Lower leg skin (tissue), 4 donors: ENCODE measurements around the gene CRIP1. TPM values are rescaled to one million over a fixed set of nuclear protein-coding genes. Genes with fewer than 3 reads are reported as not detected.

ENCODE experiments used
- DNase-seq, 2 donors: peaks; one replicate each; pipeline ENCODE4 v3.0.0-alpha.2; 2019; ENCODE audit warnings: low spot score in 2 of 2
- H3K4me3 ChIP-seq: fragments of 200-600 bp; sonication (generic); 2 replicates; pipeline ENCODE4 v1.5.1; 2017; ENCODE audit warnings: mild to moderate bottlenecking, low read depth; ENCODE audit not compliant: poor library complexity, severe bottlenecking
- CTCF ChIP-seq, 3 donors: fragments of 450-650 bp; IDR thresholded peaks; one replicate each; pipeline ENCODE4 v1.5.1; 2016; ENCODE audit warnings: antibody characterized with exemption in 3 of 3, mild to moderate bottlenecking in 3 of 3, moderate library complexity in 2 of 3
- POLR2A ChIP-seq, 2 donors: fragments of 450-650 bp; IDR thresholded peaks; one replicate each; pipeline ENCODE4 v1.6.1; 2016 to 2017; ENCODE audit warnings: antibody characterized with exemption in 2 of 2, mild to moderate bottlenecking in 1 of 2, moderate library complexity in 1 of 2
- WGBS, 2 donors: methylation state at CpG; one replicate each; pipeline ENCODE4 v1.1.5; 2018; 5-methylcytosine and 5-hydroxymethylcytosine counted together
- intact Hi-C: fragments of 100-400 bp; cut with DNase I; formaldehyde crosslinking; loops from one replicate; pipeline ENCODE4 v1.15.0; 2023; ENCODE audit warnings: low total_unique reads
- total RNA-seq, 4 donors: library from RNA; depleted of rRNA; stranded (reverse); fragments of >200 nt; gene quantifications; one replicate each; pipeline ENCODE4 v1.1.0, GENCODE V29; 2016

CRIP1 gene
- total RNA-seq, 4 donors from 2014 or later, result 13.1 to 103 (median 63.2) TPM

GRCh38 chr14:105498430-105499255 is 12.0 kb downstream of the CRIP1 start:
- WGBS, 2 donors, result 91% methylated on average over 31 to 35 of the region's 36 CpGs
- no peak for DNase-seq
- intact Hi-C loops, result loop anchor here (10.0 kb wide), 1 partner anchor 124 kb away; no protein-coding TSS in a partner anchor

GRCh38 chr14:105499256-105500035 is 12.8 kb downstream of the CRIP1 start:
- no peak overlapping the region for H3K4me3 ChIP-seq
- intact Hi-C loops, result loop anchor here (10.0 kb wide), 1 partner anchor 125 kb away; no protein-coding TSS in a partner anchor
- DNase-seq, result peak in 1 of 2 donors; percentile 84
- no peak for TF ChIP-seq POLR2A (IDR thresholded peaks at IDR 0.05)
- TF ChIP-seq CTCF (IDR thresholded peaks at IDR 0.05), result no peak
- WGBS, 2 donors, result 69 to 84% methylated on average over 11 to 17 of the region's 27 CpGs

More at GRCh38 chr14:105498430-105499255, 12.0 kb downstream of the CRIP1 start:
- no peak for TF ChIP-seq POLR2A (IDR thresholded peaks at IDR 0.05)
- no peak for TF ChIP-seq CTCF (IDR thresholded peaks at IDR 0.05)
- H3K4me3 ChIP-seq, result no peak overlapping the region

- intact Hi-C loops, result no loop called here
- TF ChIP-seq POLR2A (IDR thresholded peaks at IDR 0.05) (no peak), CTCF (IDR thresholded peaks at IDR 0.05) (no peak)
- WGBS, 2 donors, result 82 to 88% methylated on average over 17 to 21 of the region's 21 CpGs
- no peak overlapping the region for H3K4me3 ChIP-seq
- no peak for DNase-seq
Measured at GRCh38 chr14:105500036-105500725, 13.5 kb downstream of the CRIP1 start.

- H3K4me3 ChIP-seq, result no peak overlapping the region
- intact Hi-C loops, result no loop called here
- no peak for DNase-seq
- no peak for TF ChIP-seq CTCF (IDR thresholded peaks at IDR 0.05)
- TF ChIP-seq POLR2A (IDR thresholded peaks at IDR 0.05), result no peak
- WGBS, 2 donors, result 70 to 80% methylated on average over 10 of the region's 10 CpGs
Measured at GRCh38 chr14:105500726-105501101, 14.0 kb downstream of the CRIP1 start.

GRCh38 chr14:105501504-105502291 is 15.0 kb downstream of the CRIP1 start:
- 83 to 87% methylated on average over 13 of the region's 13 CpGs for WGBS, 2 donors
- intact Hi-C loops, result no loop called here
- no peak for TF ChIP-seq CTCF (IDR thresholded peaks at IDR 0.05)
- TF ChIP-seq POLR2A (IDR thresholded peaks at IDR 0.05), result no peak
- H3K4me3 ChIP-seq, result no peak overlapping the region
- peak in 1 of 2 donors; percentile 84 for DNase-seq
